GM19467 (cell line): ENCODE measurements around the gene TTC39B.
"Not testable (repeated sequence)": the region's sequence is repeated elsewhere in the genome, so short reads cannot be mapped to it uniquely, and the experiment has no call there.

Experiments used
- ATAC-seq: cut with Tn5 transposase; IDR thresholded peaks from one replicate; pipeline ENCODE4 v1.9.1; 2021; ENCODE audit warnings: mild to moderate bottlenecking, moderate library complexity; ENCODE audit not compliant: unreplicated experiment

Gene TTC39B

GRCh38 chr9:15306757-15307522 lies at the start of gene TTC39B:
Gene TTC39B, minus strand, starts transcription at chr9:15307216. Its CDS starts 91 bp downstream, at chr9:15307125.
- ATAC-seq = peak; percentile 95

GRCh38 chr9:15355669-15356068 lies 48.7 kb upstream of the TTC39B start:
- no peak for ATAC-seq

- no peak for ATAC-seq
Measured at GRCh38 chr9:15354713-15355112, 47.7 kb upstream of the TTC39B start.

GRCh38 chr9:15353892-15354291 lies 46.9 kb upstream of the TTC39B start:
- no peak for ATAC-seq

GRCh38 chr9:15352306-15352705 lies 45.3 kb upstream of the TTC39B start:
- no peak for ATAC-seq

- ATAC-seq = no peak
Measured at GRCh38 chr9:15349892-15350761, 43.1 kb upstream of the TTC39B start.

GRCh38 chr9:15346837-15347236 lies 39.8 kb upstream of the TTC39B start:
- ATAC-seq = no peak

- no peak for ATAC-seq
Measured at GRCh38 chr9:15344191-15344590, 37.2 kb upstream of the TTC39B start.

- no peak for ATAC-seq
Measured at GRCh38 chr9:15333376-15333881, 26.4 kb upstream of the TTC39B start.

- ATAC-seq = no peak
Measured at GRCh38 chr9:15332939-15333338, 25.9 kb upstream of the TTC39B start.

- ATAC-seq = no peak
Measured at GRCh38 chr9:15329539-15330109, 22.6 kb upstream of the TTC39B start.

- no peak for ATAC-seq
Measured at GRCh38 chr9:15328946-15329345, 21.9 kb upstream of the TTC39B start.

GRCh38 chr9:15322695-15323094 lies 15.7 kb upstream of the TTC39B start:
- ATAC-seq = not testable (repeated sequence)

GRCh38 chr9:15319661-15320060 lies 12.6 kb upstream of the TTC39B start:
- ATAC-seq = not testable (repeated sequence)

GRCh38 chr9:15317836-15318235 lies 10.8 kb upstream of the TTC39B start:
- no peak for ATAC-seq

GRCh38 chr9:15311607-15312006 lies 4.6 kb upstream of the TTC39B start:
- no peak for ATAC-seq

GRCh38 chr9:15310107-15310850 lies 3.3 kb upstream of the TTC39B start:
- no peak for ATAC-seq

- no peak for ATAC-seq
Measured at GRCh38 chr9:15308511-15308910, 1.5 kb upstream of the TTC39B start.

GRCh38 chr9:15307523-15307841 lies 466 bp upstream of the TTC39B start:
- ATAC-seq = peak; percentile 21

GRCh38 chr9:15306068-15306756 lies 804 bp downstream of the TTC39B start:
- ATAC-seq = no peak
